ENCODE results near the gene CREG1. TPM values are rescaled to one million over a fixed set of nuclear protein-coding genes. Genes with fewer than 3 reads are reported as not detected.

Gene CREG1
- total RNA-seq, 1 donor, result 150 TPM

- no peaks in the 10 kb centered on the region for H3K36me3 ChIP-seq (ENCODE audit: insufficient read depth, low read length)
- no peaks in the 10 kb centered on the region for H3K9me3 ChIP-seq (ENCODE audit: low read depth, low read length)
- H2AFZ ChIP-seq (ENCODE audit: low read length), result no peak overlapping the region
- no peak overlapping the region for H3K27ac ChIP-seq (ENCODE audit: low read depth, low read length)
- H3K4me1 ChIP-seq (ENCODE audit: insufficient read depth, low read length), result no peaks in the 10 kb centered on the region
- H3K4me2 ChIP-seq (ENCODE audit: insufficient read depth, low read length), result no peak overlapping the region
- peaks cover 13% of the 10 kb centered on the region for H3K27me3 ChIP-seq (ENCODE audit: insufficient read depth, low read length)
- no peaks in the 10 kb centered on the region for H4K20me1 ChIP-seq (ENCODE audit: insufficient read depth, low read length)
- no peak overlapping the region for H3K4me3 ChIP-seq (ENCODE audit: insufficient read depth, low read length)
- TF ChIP-seq CTCF (IDR thresholded peaks at IDR 0.05; ENCODE audit: extremely low read depth, low read depth, low read length), result no peak
- no peaks in the 10 kb centered on the region for H3K79me2 ChIP-seq (ENCODE audit: insufficient read depth, low read length)
- no peak for DNase-seq (ENCODE audit: insufficient read length, low spot score, missing footprints)
These were observed 51.9 kb downstream of the CREG1 start for GRCh38 chr1:167501515-167502191.

- Histone ChIP-seq H3K27ac (ENCODE audit: low read depth, low read length) (no peak overlapping the region), H2AFZ (ENCODE audit: low read length) (no peak overlapping the region), H4K20me1 (ENCODE audit: insufficient read depth, low read length) (no peaks in the 10 kb centered on the region), H3K79me2 (ENCODE audit: insufficient read depth, low read length) (no peaks in the 10 kb centered on the region), H3K9me3 (ENCODE audit: low read depth, low read length) (no peaks in the 10 kb centered on the region), H3K4me3 (ENCODE audit: insufficient read depth, low read length) (no peak overlapping the region), H3K4me1 (ENCODE audit: insufficient read depth, low read length) (no peaks in the 10 kb centered on the region), H3K4me2 (ENCODE audit: insufficient read depth, low read length) (no peak overlapping the region), H3K36me3 (ENCODE audit: insufficient read depth, low read length) (no peaks in the 10 kb centered on the region), H3K27me3 (ENCODE audit: insufficient read depth, low read length) (peaks cover 13% of the 10 kb centered on the region)
- TF ChIP-seq CTCF (IDR thresholded peaks at IDR 0.05; ENCODE audit: extremely low read depth, low read depth, low read length), result no peak
- no peak for DNase-seq (ENCODE audit: insufficient read length, low spot score, missing footprints)
These were observed 53.2 kb downstream of the CREG1 start for GRCh38 chr1:167500283-167500860.

- peaks cover 13% of the 10 kb centered on the region for H3K27me3 ChIP-seq (ENCODE audit: insufficient read depth, low read length)
- no peaks in the 10 kb centered on the region for H3K36me3 ChIP-seq (ENCODE audit: insufficient read depth, low read length)
- no peaks in the 10 kb centered on the region for H3K79me2 ChIP-seq (ENCODE audit: insufficient read depth, low read length)
- H3K27ac ChIP-seq (ENCODE audit: low read depth, low read length), result no peak overlapping the region
- DNase-seq (ENCODE audit: insufficient read length, low spot score, missing footprints), result no peak
- H3K4me3 ChIP-seq (ENCODE audit: insufficient read depth, low read length), result no peak overlapping the region
- no peaks in the 10 kb centered on the region for H3K4me1 ChIP-seq (ENCODE audit: insufficient read depth, low read length)
- no peaks in the 10 kb centered on the region for H3K9me3 ChIP-seq (ENCODE audit: low read depth, low read length)
- H2AFZ ChIP-seq (ENCODE audit: low read length), result no peak overlapping the region
- no peak for TF ChIP-seq CTCF (IDR thresholded peaks at IDR 0.05; ENCODE audit: extremely low read depth, low read depth, low read length)
- no peaks in the 10 kb centered on the region for H4K20me1 ChIP-seq (ENCODE audit: insufficient read depth, low read length)
- no peak overlapping the region for H3K4me2 ChIP-seq (ENCODE audit: insufficient read depth, low read length)
These were observed 53.9 kb downstream of the CREG1 start for GRCh38 chr1:167499664-167500101.

GRCh38 chr1:167499106-167499505 lies 54.5 kb downstream of the CREG1 start:
- H3K27me3 ChIP-seq (ENCODE audit: insufficient read depth, low read length), result peaks cover 10% of the 10 kb centered on the region

More at GRCh38 chr1:167499106-167499505, 54.5 kb downstream of the CREG1 start:
- H3K9me3 ChIP-seq (ENCODE audit: low read depth, low read length), result no peaks in the 10 kb centered on the region
- TF ChIP-seq CTCF (IDR thresholded peaks at IDR 0.05; ENCODE audit: extremely low read depth, low read depth, low read length), result no peak
- H3K4me3 ChIP-seq (ENCODE audit: insufficient read depth, low read length), result no peak overlapping the region
- H3K79me2 ChIP-seq (ENCODE audit: insufficient read depth, low read length), result no peaks in the 10 kb centered on the region
- no peaks in the 10 kb centered on the region for H4K20me1 ChIP-seq (ENCODE audit: insufficient read depth, low read length)
- no peak overlapping the region for H3K27ac ChIP-seq (ENCODE audit: low read depth, low read length)
- H3K36me3 ChIP-seq (ENCODE audit: insufficient read depth, low read length), result no peaks in the 10 kb centered on the region
- DNase-seq (ENCODE audit: insufficient read length, low spot score, missing footprints), result no peak
- H3K4me2 ChIP-seq (ENCODE audit: insufficient read depth, low read length), result no peak overlapping the region
- H3K4me1 ChIP-seq (ENCODE audit: insufficient read depth, low read length), result no peaks in the 10 kb centered on the region
- H2AFZ ChIP-seq (ENCODE audit: low read length), result no peak overlapping the region

All from osteoblast (primary cell).